ENCODE results near the gene CA12. TPM values are rescaled to one million over a fixed set of nuclear protein-coding genes. Genes with fewer than 3 reads are reported as not detected.

CA12 gene
- total and polyA plus RNA-seq, 2 of the 8 experiments (the other 6 are each of a cell fraction or from before 2014, with no cell fraction given) = 4.7 to 4.9 TPM

DNA sequence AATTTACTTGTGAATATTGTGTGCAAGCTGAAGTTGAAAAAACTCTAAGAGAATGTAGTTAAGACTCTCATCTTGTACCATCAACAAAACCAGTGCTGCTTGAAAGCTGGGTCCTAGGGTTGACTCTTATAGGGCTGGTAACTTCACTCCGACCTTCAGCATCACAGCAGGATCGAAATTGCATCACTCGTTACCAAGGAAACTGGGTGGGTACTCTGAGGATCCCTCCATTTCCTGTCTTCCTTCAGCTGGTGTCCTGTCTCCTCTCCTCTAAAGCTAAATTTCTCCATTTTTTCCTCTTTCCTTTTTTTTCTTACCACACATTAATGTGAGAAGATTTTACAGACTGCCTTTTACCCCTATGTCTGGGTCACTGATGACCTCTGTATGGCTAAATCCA is 107.2 kb downstream of the CA12 start:
- no peak overlapping the region for H3K14ac ChIP-seq (ENCODE audit: insufficient read length)
- H4K8ac ChIP-seq (ENCODE audit: extremely low read depth, insufficient read depth, low read length) = no peak overlapping the region
- H3K27me3 ChIP-seq (replicated peaks in 1 of 4; ENCODE audit: control insufficient read depth in 3 of 4, extremely low read depth in 1 of 4, insufficient read depth in 3 of 4, low read length in 3 of 4) = no peaks in the 10 kb centered on the region; a peak in 1 of 7 replicates
- H3K23ac ChIP-seq (ENCODE audit: insufficient read length) = no peak overlapping the region
- H2BK5ac ChIP-seq (ENCODE audit: low read depth, low read length) = no peak overlapping the region; the same call in 1 of the 2 replicates
- H2AFZ ChIP-seq (ENCODE audit: low read length) = no peak overlapping the region
- no peak overlapping the region for H4K91ac ChIP-seq (replicated peaks; ENCODE audit: insufficient read length, low read length)
- H3K79me2 ChIP-seq (ENCODE audit: control insufficient read depth in 1 of 2, insufficient read depth in 2 of 2, low read length in 2 of 2) = no peaks in the 10 kb centered on the region
- CTCF ChIA-PET (ENCODE audit: partially characterized antibody) = interaction anchor here (0.6 to 1.5 kb wide), 2 partner anchors 79 to 875 kb away, joined by 3 to 4 read pairs; no protein-coding TSS in a partner anchor
- H3K18ac ChIP-seq (ENCODE audit: extremely low read depth, low read length) = no peak overlapping the region
- POLR2A ChIA-PET (ENCODE audit: partially characterized antibody) = interaction anchor here (0.6 to 1.6 kb wide), 4 partner anchors 15 to 112 kb away, joined by 3 to 5 read pairs (median 3); no protein-coding TSS in a partner anchor
- H2BK120ac ChIP-seq (replicated peaks; ENCODE audit: low read depth, low read length) = no peak overlapping the region
- H3K23me2 ChIP-seq (ENCODE audit: low read depth, low read length) = peaks cover 4% of the 10 kb centered on the region; the same call in 1 of the 2 replicates
- no peak for DNase-seq (ENCODE audit: low read depth in 1 of 2, low spot score in 2 of 2)
- H3K27ac ChIP-seq (ENCODE audit: low read depth, low read length) = no peak overlapping the region
- no peak overlapping the region for H3K9ac ChIP-seq (replicated peaks in 1 of 4; ENCODE audit: extremely low read depth in 1 of 4, low read depth in 3 of 4, low read length in 3 of 4)
- no peak overlapping the region for H2BK15ac ChIP-seq (ENCODE audit: low read length)
- no peak overlapping the region for H3K4ac ChIP-seq (replicated peaks; ENCODE audit: insufficient read length, low read depth, low read length)
- no peaks in the 10 kb centered on the region for H4K20me1 ChIP-seq (replicated peaks in 1 of 2; ENCODE audit: control insufficient read depth in 1 of 2, insufficient read depth in 2 of 2, low read length in 2 of 2)
- no peak for FAIRE-seq
- H3K9me3 ChIP-seq (ENCODE audit: insufficient read depth in 2 of 2, low read depth in 1 of 2, low read length in 1 of 2) = peaks cover 0 to 5% of the 10 kb centered on the region in 2 experiments; a peak in 3 of 4 replicates
- no peaks in the 10 kb centered on the region; a peak in 1 of 8 replicates for H3K36me3 ChIP-seq (ENCODE audit: control insufficient read depth in 2 of 4, insufficient read depth in 4 of 4, low read length in 3 of 4)
- H2BK20ac ChIP-seq (ENCODE audit: low read length) = 0 out of 2 replicates have a peak overlapping the region, but pooled peaks have one; percentile 86
- H3K4me1 ChIP-seq (replicated peaks in 1 of 4; ENCODE audit: control insufficient read depth in 3 of 4, insufficient read depth in 4 of 4, low read length in 3 of 4) = peaks cover 0 to 2% (median 0%) of the 10 kb centered on the region in 4 experiments; a peak in 2 of 7 replicates
- no peak overlapping the region for H4K5ac ChIP-seq (ENCODE audit: insufficient read length, low read depth, low read length)
- H2BK12ac ChIP-seq (ENCODE audit: low read depth, low read length) = no peak overlapping the region
- H3K4me2 ChIP-seq (ENCODE audit: insufficient read depth in 1 of 2, low read depth in 2 of 2, low read length in 2 of 2) = no peak overlapping the region
- no peak overlapping the region for H3K56ac ChIP-seq (replicated peaks; ENCODE audit: insufficient read length, low read depth, low read length)
- no peak overlapping the region for H2AK5ac ChIP-seq (ENCODE audit: low read depth, low read length)
- WGBS, 2 experiments (ENCODE audit: extremely low coverage in 1 of 2, insufficient coverage in 1 of 2, insufficient read length in 1 of 2, insufficient replicate concordance in 2 of 2, low coverage in 1 of 2, low lambda C conversion rate in 2 of 2, missing lambda C conversion rate in 1 of 2) = 58% methylated on average over 3 of the region's 3 CpGs; no CpG with 5 or more reads in 1 of the 2 experiments
- no peaks in the 10 kb centered on the region for H3K79me1 ChIP-seq (ENCODE audit: low read depth, low read length)
- no peak overlapping the region for H3K4me3 ChIP-seq (ENCODE audit: extremely low read depth in 1 of 4, insufficient read depth in 2 of 4, low read depth in 3 of 4, low read length in 4 of 4)
- TF ChIP-seq SIN3A (conservative IDR thresholded peaks at IDR 0.05 in 1 of 2, IDR thresholded peaks at IDR 0.05 in 1 of 2; ENCODE audit: low read depth in 1 of 2, low read length in 2 of 2) = 0 out of 4 replicates have a peak, but pooled peaks of 1 of the 2 experiments have one; percentile 50
- no peak for TF ChIP-seq KDM5A (IDR thresholded peaks at IDR 0.05; ENCODE audit: low read length)
- no peak for TF ChIP-seq SP2 (IDR thresholded peaks at IDR 0.05; ENCODE audit: low read length)
- TF ChIP-seq SP4 (IDR thresholded peaks at IDR 0.05; ENCODE audit: low read length) = no peak
- TF ChIP-seq, protein P1, sequence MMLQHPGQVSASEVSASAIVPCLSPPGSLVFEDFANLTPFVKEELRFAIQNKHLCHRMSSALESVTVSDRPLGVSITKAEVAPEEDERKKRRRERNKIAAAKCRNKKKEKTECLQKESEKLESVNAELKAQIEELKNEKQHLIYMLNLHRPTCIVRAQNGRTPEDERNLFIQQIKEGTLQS (IDR thresholded peaks at IDR 0.05; ENCODE audit: insufficient read depth, low read depth, low read length) = peak; percentile 65; the same call in 1 of the 2 replicates
- TF ChIP-seq SAP30 (IDR thresholded peaks at IDR 0.05; ENCODE audit: insufficient read depth, insufficient replicate concordance, low read length) = peak; percentile 22
- TF ChIP-seq BRCA1 (IDR thresholded peaks at IDR 0.05; ENCODE audit: low read depth, low read length) = no peak
- TF ChIP-seq EP300 (IDR thresholded peaks at IDR 0.05; ENCODE audit: borderline replicate concordance in 1 of 2, low read depth in 2 of 2, low read length in 2 of 2) = no peak
- no peak for TF ChIP-seq MAFK (IDR thresholded peaks at IDR 0.05; ENCODE audit: low read depth, low read length)
- TF ChIP-seq FOSL1 (IDR thresholded peaks at IDR 0.05; ENCODE audit: insufficient read depth, low read depth, low read length) = no peak
- TF ChIP-seq CEBPB (IDR thresholded peaks at IDR 0.05; ENCODE audit: low read depth, low read length) = peak; percentile 95
- TF ChIP-seq, protein P2, sequence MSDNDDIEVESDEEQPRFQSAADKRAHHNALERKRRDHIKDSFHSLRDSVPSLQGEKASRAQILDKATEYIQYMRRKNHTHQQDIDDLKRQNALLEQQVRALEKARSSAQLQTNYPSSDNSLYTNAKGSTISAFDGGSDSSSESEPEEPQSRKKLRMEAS (IDR thresholded peaks at IDR 0.05) = no peak
